SK-N-SH (cell line): ENCODE data around the gene RAPGEF6. TPM values are rescaled to one million over a fixed set of nuclear protein-coding genes. Genes with fewer than 3 reads are reported as not detected.

Experiments
- CTCF ChIA-PET: fragments of 300-600, 350-600 bp; formaldehyde crosslinking; extraction: SDS; loops from one replicate; lab custom pipeline; 2021; lab: Yijun Ruan, JAX
- POLR2A ChIA-PET: fragments of 350-600 bp; sonication (Branson Sonifier 250); formaldehyde crosslinking; extraction: SDS; loops from one replicate; lab custom pipeline; 2020; ENCODE audit warnings: antibody characterized with exemption, inconsistent platforms; lab: Yijun Ruan, JAX
- DNase-seq: peaks from one replicate; pipeline ENCODE4 v3.0.0; 2012
- H2AFZ ChIP-seq: fragments of 200-600 bp; sonication (generic); 2 replicates; pipeline ENCODE4 v1.8.1; 2016; ENCODE audit warnings: antibody characterized with exemption, mild to moderate bottlenecking, low read depth
- H3F3A ChIP-seq: fragments of 200-600 bp; sonication (generic); replicated peaks from 2 replicates; pipeline ENCODE3; 2016; ENCODE audit warnings: antibody characterized with exemption, mild to moderate bottlenecking; ENCODE audit not compliant: insufficient read depth
- H3K27ac ChIP-seq, 2 experiments: fragments of 200-500 bp in 1 of 2; fragments of 200-600 bp in 1 of 2; sonication (Bioruptor generic) in 1 of 2; sonication (generic), shearing (Covaris generic) in 1 of 2; 2 replicates each; pipeline versions ENCODE4 v1.5.1 to v1.6.1; 2014 to 2016; ENCODE audit warnings: low read depth in 2 of 2, inconsistent platforms in 1 of 2, low read length in 1 of 2, mild to moderate bottlenecking in 1 of 2, mixed read lengths in 1 of 2
- H3K27me3 ChIP-seq: fragments of 200-600 bp; sonication (generic), shearing (Covaris generic); 2 replicates; pipeline ENCODE4 v1.6.1; 2016; ENCODE audit warnings: mixed run types; ENCODE audit not compliant: insufficient read depth
- H3K36me3 ChIP-seq, 2 experiments: fragments of 200-500 bp in 1 of 2; fragments of 200-600 bp in 1 of 2; sonication (Bioruptor generic) in 1 of 2; sonication (generic) in 1 of 2; replicated peaks in 1 of 2; 2 replicates each; pipeline versions ENCODE3 to v1.5.1; 2014 to 2016; ENCODE audit warnings: low read length in 1 of 2, mild to moderate bottlenecking in 1 of 2; ENCODE audit not compliant: insufficient read depth in 2 of 2, control insufficient read depth in 1 of 2
- H3K4me1 ChIP-seq, 2 experiments: fragments of 200-500 bp in 1 of 2; fragments of 200-600 bp in 1 of 2; sonication (Bioruptor generic) in 1 of 2; sonication (generic), shearing (Covaris generic) in 1 of 2; 2 replicates each; pipeline versions ENCODE4 v1.5.1 to v1.6.1; 2014 to 2016; ENCODE audit warnings: low read depth in 1 of 2, low read length in 1 of 2, mixed run types in 1 of 2; ENCODE audit not compliant: insufficient read depth in 2 of 2, control insufficient read depth in 1 of 2
- H3K4me2 ChIP-seq: fragments of 200-600 bp; sonication (generic), shearing (Covaris generic); 2 replicates; pipeline ENCODE4 v1.6.1; 2017; ENCODE audit warnings: mixed run types
- H3K4me3 ChIP-seq, 2 experiments: fragments of 200-500 bp in 1 of 2; fragments of 200-600 bp in 1 of 2; sonication (Bioruptor generic) in 1 of 2; sonication (generic), shearing (Covaris generic) in 1 of 2; 2 replicates each; pipeline versions ENCODE4 v1.5.1 to v1.8.1; 2014 to 2016; ENCODE audit warnings: low read depth in 2 of 2, inconsistent platforms in 1 of 2, low read length in 1 of 2, mild to moderate bottlenecking in 1 of 2, mixed read lengths in 1 of 2, moderate library complexity in 1 of 2
- H3K79me2 ChIP-seq: fragments of 200-600 bp; sonication (generic); 2 replicates; pipeline ENCODE4 v1.8.1; 2017; ENCODE audit warnings: mild to moderate bottlenecking; ENCODE audit not compliant: insufficient read depth
- H3K9ac ChIP-seq: fragments of 200-600 bp; sonication (generic); 2 replicates; pipeline ENCODE4 v1.6.1; 2017; ENCODE audit warnings: mixed run types
- H3K9me2 ChIP-seq: fragments of 200-600 bp; sonication (generic); 2 replicates; pipeline ENCODE4 v1.6.1; 2017; ENCODE audit warnings: mixed run types
- H3K9me3 ChIP-seq: fragments of 200-600 bp; sonication (generic); 2 replicates; pipeline ENCODE4 v1.6.1; 2017; ENCODE audit warnings: mixed run types, mild to moderate bottlenecking, moderate library complexity
- H4K20me1 ChIP-seq: fragments of 200-600 bp; sonication (generic); 2 replicates; pipeline ENCODE4 v1.6.1; 2017; ENCODE audit warnings: mild to moderate bottlenecking, mixed run types; ENCODE audit not compliant: insufficient read depth
- EP300 ChIP-seq, 2 experiments: IDR thresholded peaks; 2 replicates each; pipeline versions ENCODE4 v1.4.0 to v1.6.1; 2012; ENCODE audit warnings: borderline replicate concordance in 1 of 2, low read depth in 1 of 2, low read length in 1 of 2
- EZH2phosphoT487 ChIP-seq: fragments of 200-600 bp; sonication (generic); IDR thresholded peaks from 2 replicates; pipeline ENCODE4 v1.6.1; 2017; ENCODE audit warnings: low read depth, mixed run types, mild to moderate bottlenecking, antibody characterized with exemption, moderate library complexity, borderline replicate concordance
- FOSL2 ChIP-seq: IDR thresholded peaks from 2 replicates; pipeline ENCODE4 v1.4.0; 2012; ENCODE audit warnings: low read depth, mild to moderate bottlenecking, moderate library complexity, borderline replicate concordance
- JUND ChIP-seq: IDR thresholded peaks from 2 replicates; pipeline ENCODE4 v1.4.0; 2012
- MEF2A ChIP-seq: IDR thresholded peaks from 2 replicates; pipeline ENCODE4 v1.4.0; 2012; ENCODE audit warnings: low read depth, borderline replicate concordance
- MXI1 ChIP-seq: IDR thresholded peaks from 2 replicates; pipeline ENCODE4 v1.6.1; 2012; ENCODE audit warnings: mild to moderate bottlenecking, low read depth, low read length, improper control_type of control experiment
- RAD21 ChIP-seq: IDR thresholded peaks from 2 replicates; pipeline ENCODE4 v1.6.1; 2012; ENCODE audit warnings: mild to moderate bottlenecking, low read length
- RFX5 ChIP-seq: IDR thresholded peaks from 2 replicates; pipeline ENCODE4 v1.6.1; 2012; ENCODE audit warnings: mild to moderate bottlenecking, improper control_type of control experiment, low read length
- RXRA ChIP-seq: IDR thresholded peaks from 2 replicates; pipeline ENCODE4 v1.4.0; 2012; ENCODE audit warnings: low read depth, mild to moderate bottlenecking, borderline replicate concordance
- SIN3A ChIP-seq: IDR thresholded peaks from 2 replicates; pipeline ENCODE4 v1.6.1; 2012; ENCODE audit warnings: low read depth, mild to moderate bottlenecking, low read length, moderate library complexity, borderline replicate concordance
- SMC3 ChIP-seq: IDR thresholded peaks from 2 replicates; pipeline ENCODE4 v1.6.1; 2012; ENCODE audit warnings: low read depth, low read length, improper control_type of control experiment
- TAF1 ChIP-seq: IDR thresholded peaks from 2 replicates; pipeline ENCODE4 v1.6.1; 2012; ENCODE audit warnings: low read depth, mild to moderate bottlenecking, low read length, moderate library complexity, borderline replicate concordance
- TEAD4 ChIP-seq: IDR thresholded peaks from 2 replicates; pipeline ENCODE4 v1.4.0; 2012; ENCODE audit warnings: mild to moderate bottlenecking, borderline replicate concordance; ENCODE audit not compliant: insufficient read depth
- USF1 ChIP-seq: IDR thresholded peaks from 2 replicates; pipeline ENCODE4 v1.4.0; 2012; ENCODE audit warnings: low read depth, borderline replicate concordance
- ZBTB33 ChIP-seq: IDR thresholded peaks from 2 replicates; pipeline ENCODE4 v1.4.0; 2012; ENCODE audit warnings: low read depth, borderline replicate concordance
- WGBS: methylation state at CpG from one replicate; pipeline ENCODE4 v1.1.6; 2017; ENCODE audit warnings: low lambda C conversion rate; 5-methylcytosine and 5-hydroxymethylcytosine counted together
- polyA plus RNA-seq, 3 experiments: library from polyadenylated mRNA; depleted of rRNA; stranded (reverse); fragments of >200 nt; gene quantifications; 2 replicates each; pipeline ENCODE4 v1.2.3, GENCODE V29; 2012
- TF ChIP-seq, protein P1 (sequence below): fragments of 150-350 bp; IDR thresholded peaks from 2 replicates; pipeline ENCODE4 v1.6.1; 2017; ENCODE audit warnings: antibody characterized with exemption, low read length, low read depth, borderline replicate concordance

RAPGEF6 gene
- polyA plus RNA-seq, 1 of the 3 experiments (the other 2 are of a cell fraction) = 2.9 TPM

DNA sequence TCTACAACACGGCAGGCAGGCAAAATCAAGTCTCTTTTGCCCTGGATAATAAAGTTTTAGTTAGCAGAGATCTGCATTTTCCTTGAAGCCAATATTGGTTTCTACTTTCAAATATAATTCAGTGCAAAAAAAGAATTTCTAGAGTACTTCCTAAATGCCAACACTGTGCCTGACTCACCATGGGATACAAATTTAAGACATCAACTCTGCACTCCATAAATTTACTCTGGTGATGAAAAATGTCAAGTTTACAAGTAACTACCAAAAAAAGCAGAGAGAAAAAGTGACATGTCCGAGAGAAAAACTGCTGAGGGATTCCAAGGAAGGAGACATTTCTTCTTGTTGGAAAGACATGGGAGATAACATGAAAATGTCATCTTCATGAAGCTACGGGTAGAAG, 119.7 kb downstream of the RAPGEF6 start:
- H3K4me2 ChIP-seq = no peak overlapping the region
- TF ChIP-seq MEF2A (no peak), TAF1 (no peak), MXI1 (no peak), EP300 (IDR thresholded peaks at IDR 0.05; ENCODE audit: borderline replicate concordance in 1 of 2, low read depth in 1 of 2, low read length in 1 of 2) (no peak), USF1 (no peak), RAD21 (no peak), SIN3A (no peak), SMC3 (no peak), ZBTB33 (no peak), JUND (no peak), EZH2phosphoT487 (no peak), RFX5 (no peak), RXRA (no peak), FOSL2 (no peak), TEAD4 (no peak)
- TF ChIP-seq, protein P1, sequence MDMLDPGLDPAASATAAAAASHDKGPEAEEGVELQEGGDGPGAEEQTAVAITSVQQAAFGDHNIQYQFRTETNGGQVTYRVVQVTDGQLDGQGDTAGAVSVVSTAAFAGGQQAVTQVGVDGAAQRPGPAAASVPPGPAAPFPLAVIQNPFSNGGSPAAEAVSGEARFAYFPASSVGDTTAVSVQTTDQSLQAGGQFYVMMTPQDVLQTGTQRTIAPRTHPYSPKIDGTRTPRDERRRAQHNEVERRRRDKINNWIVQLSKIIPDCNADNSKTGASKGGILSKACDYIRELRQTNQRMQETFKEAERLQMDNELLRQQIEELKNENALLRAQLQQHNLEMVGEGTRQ = no peak
- TF ChIP-seq, all 33 proteins: peak for 0
- CTCF ChIA-PET = interaction anchor here (2.0 kb wide), 1 partner anchor 74 kb away, joined by 6 read pairs; no protein-coding TSS in a partner anchor
- H2AFZ ChIP-seq = no peak overlapping the region
- no peak overlapping the region for H3K4me3 ChIP-seq
- peaks cover 18% of the 10 kb centered on the region for H3F3A ChIP-seq
- 0 out of 2 replicates have a peak, but pooled peaks cover 3% of the 10 kb centered on the region for H3K79me2 ChIP-seq
- no peak overlapping the region for H3K9ac ChIP-seq
- no peaks in the 10 kb centered on the region for H3K9me2 ChIP-seq
- WGBS = 91% methylated on average over 3 of the region's 3 CpGs
- POLR2A ChIA-PET = no interaction called here
- no peaks in the 10 kb centered on the region for H3K9me3 ChIP-seq
- H3K27me3 ChIP-seq = no peaks in the 10 kb centered on the region
- H3K36me3 ChIP-seq = peaks cover 4 to 12% of the 10 kb centered on the region in 2 experiments
- H3K4me1 ChIP-seq = peaks cover 0 to 12% of the 10 kb centered on the region in 2 experiments; a peak in 1 of 4 replicates
- peak overlapping the region in 1 of 2 experiments; percentile 57; a peak in 2 of 4 replicates for H3K27ac ChIP-seq
- no peaks in the 10 kb centered on the region for H4K20me1 ChIP-seq
- no peak for DNase-seq
